HS-27A (cell line): ENCODE measurements around the gene TNFRSF6B.
A peak's percentile ranks its signal among the peaks of the same experiment; 100 is the strongest.

Experiments used
- DNase-seq: peaks from one replicate; pipeline ENCODE4 v3.0.0-alpha.2; 2012; ENCODE audit warnings: low read depth, missing footprints

TNFRSF6B gene

DNA sequence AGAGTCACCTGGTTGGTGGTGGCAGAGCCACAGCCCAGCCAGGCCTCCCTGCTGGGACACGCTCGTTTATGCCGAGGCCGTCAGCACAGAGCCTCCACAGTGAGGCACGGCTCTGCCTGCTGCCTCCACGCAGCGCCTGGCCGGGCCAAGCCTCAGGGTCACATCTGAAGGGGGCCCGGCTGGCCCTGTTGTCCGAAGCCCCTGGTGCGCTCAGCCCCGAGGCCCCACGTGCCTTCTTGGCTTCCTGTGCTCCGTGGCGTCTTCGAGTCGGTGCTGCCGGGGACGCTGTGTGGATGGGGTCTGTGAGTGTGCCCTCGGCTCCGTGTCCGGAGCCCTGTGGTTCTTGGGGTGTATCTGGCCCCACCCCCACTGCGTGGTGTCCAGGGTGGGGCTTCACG is 10.4 kb upstream of the TNFRSF6B start:
- DNase-seq: no peak

DNA sequence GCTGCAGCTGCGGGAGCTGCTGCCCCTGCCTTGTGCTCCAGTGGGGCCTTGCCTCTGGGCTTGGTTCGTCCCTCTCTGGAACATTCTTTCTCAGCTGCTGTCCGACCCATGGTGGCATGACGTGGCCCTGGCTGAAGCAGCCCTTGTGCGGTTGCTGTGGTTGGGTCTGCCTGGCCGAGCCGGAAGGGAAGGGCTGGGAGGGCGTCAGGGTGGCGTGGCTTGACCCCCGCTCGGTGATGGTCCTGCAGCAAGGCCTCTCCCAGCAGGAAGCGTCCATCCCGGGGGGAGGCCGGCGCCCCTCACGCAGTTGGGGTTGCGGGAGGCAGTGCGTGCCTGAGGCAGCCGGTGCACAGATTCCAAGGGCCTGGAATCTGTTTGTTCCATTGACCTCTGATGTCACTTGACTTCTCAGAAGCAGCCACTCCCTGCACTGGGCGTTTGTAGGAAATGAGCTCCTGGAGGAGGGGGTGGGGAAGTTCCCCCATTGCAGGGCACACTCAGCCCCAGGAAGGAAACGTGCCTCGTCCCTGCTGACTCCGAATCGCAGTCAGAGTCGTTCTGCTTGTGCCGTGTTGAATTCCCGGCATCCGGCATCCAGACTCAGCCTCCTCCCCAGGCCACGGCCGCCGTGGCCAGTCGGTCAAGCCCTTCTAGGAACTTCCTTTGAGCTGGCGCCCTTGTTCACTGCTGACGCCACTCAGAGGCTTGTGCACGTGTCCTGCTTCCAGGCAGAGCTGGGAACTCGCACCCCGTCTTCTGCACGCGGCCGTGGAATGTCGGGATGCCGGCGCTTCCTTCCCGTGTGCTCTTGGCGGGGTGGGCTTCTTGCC is 9.7 kb upstream of the TNFRSF6B start:
- peak; percentile 38 for DNase-seq

DNA sequence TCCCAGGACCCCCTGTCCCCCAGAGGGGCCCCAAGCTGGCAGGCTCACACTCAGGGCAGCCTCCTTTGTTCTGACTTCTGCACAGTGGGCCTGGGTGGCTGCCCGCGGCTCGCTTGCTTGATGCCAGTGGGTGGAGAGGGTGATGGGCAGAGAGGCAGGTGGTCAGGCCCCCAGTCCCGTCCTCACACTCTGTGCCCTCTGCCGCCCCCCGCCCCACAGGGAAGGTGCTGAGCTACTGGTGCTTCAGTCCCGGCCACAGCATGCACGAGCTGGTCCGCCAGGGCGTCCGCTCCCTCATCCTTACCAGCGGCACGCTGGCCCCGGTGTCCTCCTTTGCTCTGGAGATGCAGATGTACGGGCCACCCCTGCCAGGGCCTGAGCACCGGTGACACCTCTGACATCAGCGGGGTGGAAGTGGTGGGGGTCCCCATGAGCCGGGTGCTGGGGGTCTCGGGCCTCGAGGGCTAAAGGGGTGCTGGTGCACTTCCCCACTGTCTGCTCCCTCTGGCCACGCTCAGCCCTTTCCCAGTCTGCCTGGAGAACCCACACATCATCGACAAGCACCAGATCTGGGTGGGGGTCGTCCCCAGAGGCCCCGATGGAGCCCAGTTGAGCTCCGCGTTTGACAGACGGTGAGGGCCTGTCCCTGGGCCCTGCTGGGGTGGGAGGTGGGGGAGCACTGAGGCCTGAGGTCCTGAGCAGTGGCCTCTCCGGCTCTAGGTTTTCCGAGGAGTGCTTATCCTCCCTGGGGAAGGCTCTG is 8.9 kb upstream of the TNFRSF6B start:
- no peak for DNase-seq

DNA sequence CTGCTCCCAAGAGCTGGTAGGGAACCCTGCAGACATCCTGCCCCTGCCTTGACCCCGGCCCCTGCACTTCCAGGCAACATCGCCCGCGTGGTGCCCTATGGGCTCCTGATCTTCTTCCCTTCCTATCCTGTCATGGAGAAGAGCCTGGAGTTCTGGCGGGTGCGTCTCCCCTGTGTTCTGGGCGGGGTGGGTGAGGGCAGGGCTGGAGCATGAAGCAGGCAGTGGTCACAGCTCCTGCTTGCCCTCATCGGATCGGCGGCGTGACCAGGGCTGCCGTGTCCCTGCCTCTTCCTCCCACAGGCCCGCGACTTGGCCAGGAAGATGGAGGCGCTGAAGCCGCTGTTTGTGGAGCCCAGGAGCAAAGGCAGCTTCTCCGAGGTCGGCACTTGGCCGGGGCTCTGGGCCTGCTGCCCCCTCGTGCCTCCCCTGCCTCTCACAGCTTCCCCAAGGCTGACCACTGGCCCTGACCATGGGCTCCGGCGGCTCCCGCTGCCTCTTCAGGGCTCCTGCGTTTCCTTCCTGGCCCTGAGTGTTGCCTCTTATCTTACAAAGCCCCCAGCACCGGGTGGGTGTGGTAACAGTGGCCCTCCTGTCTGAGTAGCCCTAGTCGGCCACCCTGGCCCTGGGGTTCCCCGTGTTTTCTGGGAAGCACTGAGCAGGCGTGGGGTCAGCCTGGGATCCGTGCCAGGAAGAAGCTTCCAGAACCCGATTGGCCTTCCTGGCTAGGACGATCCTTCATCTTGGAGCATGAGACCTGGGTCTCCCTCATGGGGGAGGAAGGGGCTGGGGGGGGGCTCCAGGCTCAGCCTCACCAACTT is 8.0 kb upstream of the TNFRSF6B start:
- no peak for DNase-seq

DNA sequence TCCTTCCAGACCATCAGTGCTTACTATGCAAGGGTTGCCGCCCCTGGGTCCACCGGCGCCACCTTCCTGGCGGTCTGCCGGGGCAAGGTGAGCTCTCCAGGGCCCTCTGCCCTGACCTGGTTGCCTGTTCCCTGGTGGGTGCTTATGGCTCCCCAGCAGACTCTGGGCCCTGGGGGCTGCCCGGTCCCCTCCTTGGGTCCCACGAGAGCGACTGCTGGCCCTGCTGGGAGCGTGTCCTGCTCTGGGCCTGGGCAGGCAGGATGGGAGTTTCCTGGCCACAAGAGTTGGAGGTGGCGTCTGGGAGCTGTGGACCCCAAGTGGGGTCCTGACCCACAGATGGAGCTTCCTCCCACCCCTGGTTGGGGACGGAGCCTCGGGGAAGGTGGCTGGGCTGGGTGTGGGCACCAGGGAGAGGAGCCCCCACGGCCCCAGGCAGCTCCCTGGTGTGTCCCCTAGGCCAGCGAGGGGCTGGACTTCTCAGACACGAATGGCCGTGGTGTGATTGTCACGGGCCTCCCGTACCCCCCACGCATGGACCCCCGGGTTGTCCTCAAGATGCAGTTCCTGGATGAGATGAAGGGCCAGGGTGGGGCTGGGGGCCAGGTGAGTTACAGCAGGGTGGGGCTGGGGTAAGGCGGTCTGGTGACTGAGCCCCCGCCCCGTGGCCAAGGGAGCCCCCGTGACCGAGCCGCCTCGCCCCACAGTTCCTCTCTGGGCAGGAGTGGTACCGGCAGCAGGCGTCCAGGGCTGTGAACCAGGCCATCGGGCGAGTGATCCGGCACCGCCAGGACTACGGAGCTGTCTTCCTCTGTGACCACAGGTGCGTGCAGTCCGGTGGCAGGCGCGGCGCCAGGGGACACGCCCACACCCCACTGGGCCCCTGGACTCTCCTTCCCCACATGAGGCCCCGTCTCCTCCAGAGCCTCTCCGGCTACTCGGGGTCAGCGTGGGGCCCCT is 7.1 kb upstream of the TNFRSF6B start:
- DNase-seq: no peak

DNA sequence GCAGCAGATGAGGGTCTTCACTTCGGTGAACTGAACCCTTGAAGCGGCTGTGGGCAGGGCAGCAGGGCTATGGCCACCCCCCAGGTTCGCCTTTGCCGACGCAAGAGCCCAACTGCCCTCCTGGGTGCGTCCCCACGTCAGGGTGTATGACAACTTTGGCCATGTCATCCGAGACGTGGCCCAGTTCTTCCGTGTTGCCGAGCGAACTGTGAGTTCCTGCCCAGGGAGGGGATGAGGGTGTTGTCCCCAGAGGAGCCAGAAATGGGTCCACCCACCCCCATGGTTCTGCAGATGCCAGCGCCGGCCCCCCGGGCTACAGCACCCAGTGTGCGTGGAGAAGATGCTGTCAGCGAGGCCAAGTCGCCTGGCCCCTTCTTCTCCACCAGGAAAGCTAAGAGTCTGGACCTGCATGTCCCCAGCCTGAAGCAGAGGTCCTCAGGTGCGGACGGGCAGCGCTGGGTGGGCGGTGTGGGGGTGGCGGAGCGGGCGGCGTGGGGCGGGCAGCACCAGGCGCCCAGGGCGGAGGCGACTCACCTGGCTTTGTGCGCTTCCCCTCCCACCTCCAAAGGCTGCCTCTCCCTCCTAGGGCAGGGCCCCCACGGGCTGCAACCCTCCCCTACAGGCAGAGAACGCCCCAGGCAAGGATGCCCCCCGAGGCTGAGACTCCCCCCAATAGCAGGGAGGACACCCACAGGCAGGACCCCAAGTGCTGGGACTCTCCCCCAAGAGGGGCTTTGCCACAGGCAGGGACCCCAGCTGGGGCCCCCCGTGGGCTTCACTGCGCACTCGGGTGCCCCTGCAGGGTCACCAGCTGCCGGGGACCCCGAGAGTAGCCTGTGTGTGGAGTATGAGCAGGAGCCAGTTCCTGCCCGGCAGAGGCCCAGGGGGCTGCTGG is 6.2 kb upstream of the TNFRSF6B start:
- no peak for DNase-seq

DNA sequence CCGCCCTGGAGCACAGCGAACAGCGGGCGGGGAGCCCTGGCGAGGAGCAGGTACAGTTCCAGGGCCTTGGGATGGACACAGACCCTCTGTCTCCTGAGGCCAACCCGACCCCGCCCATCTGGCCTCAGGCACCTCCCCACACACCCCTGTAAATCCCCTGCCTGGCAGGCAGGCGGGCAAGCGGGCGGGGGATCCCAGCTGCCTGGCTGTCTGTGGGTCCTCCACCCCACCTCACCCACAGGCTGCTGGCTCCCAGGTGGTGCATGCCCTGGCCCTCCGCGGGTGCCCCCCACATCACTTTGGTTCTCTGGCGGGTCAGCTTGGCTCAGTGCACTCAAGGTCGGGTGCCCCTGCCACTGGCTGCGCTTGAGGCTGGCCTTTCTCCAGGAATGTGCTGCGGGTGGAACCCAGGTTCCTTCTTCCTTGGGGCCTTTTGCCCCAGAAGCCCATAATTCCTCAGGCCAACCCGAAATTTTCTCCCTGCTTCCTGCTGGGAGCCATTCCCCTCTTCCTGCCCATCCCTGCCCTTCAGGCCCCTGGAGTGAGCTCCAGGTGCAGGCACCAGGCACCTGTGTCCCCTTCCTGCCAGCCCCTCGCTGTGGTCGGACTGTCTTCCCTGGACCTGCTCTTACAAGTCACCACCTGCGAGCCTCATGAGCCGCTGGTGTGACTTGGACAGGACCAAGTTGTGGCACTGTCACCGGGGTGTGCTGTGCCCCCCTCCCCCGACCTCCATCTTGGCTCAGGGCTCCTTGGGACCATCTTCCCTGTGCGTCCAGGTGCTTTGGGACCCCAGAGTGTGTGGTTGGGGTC is 5.3 kb upstream of the TNFRSF6B start:
- no peak for DNase-seq

DNA sequence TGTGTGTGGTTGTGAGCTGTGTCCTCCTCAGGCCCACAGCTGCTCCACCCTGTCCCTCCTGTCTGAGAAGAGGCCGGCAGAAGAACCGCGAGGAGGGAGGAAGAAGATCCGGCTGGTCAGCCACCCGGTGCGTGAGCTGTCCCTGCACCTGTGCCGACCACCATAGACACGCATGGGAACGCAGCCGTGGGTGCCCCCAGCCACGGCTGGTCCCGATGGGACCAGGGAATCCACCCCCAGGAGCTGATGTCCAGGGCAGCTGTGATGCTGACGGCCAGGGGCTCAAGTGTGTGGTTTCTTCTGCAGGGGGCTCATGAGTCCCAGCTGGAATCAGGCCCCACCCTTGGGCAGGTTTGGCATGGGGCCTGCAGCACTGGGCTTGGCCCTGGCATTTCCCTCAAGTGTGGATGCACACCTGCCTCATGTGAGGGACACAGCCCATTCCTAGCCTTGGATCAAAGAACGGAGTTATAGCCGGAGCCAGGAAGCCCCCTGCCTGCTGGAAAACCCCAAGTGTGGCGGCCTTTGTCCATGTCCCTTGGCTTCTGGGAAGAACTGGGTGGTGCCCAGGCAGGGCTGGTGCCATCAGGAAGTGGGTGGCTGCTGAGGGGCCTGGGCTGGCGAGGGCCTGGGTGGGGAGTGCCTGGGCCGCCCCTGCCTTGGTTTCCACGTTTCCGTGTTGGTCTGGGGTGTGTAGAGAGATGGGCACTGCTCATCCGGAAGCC is 4.6 kb upstream of the TNFRSF6B start:
- DNase-seq: no peak

DNA sequence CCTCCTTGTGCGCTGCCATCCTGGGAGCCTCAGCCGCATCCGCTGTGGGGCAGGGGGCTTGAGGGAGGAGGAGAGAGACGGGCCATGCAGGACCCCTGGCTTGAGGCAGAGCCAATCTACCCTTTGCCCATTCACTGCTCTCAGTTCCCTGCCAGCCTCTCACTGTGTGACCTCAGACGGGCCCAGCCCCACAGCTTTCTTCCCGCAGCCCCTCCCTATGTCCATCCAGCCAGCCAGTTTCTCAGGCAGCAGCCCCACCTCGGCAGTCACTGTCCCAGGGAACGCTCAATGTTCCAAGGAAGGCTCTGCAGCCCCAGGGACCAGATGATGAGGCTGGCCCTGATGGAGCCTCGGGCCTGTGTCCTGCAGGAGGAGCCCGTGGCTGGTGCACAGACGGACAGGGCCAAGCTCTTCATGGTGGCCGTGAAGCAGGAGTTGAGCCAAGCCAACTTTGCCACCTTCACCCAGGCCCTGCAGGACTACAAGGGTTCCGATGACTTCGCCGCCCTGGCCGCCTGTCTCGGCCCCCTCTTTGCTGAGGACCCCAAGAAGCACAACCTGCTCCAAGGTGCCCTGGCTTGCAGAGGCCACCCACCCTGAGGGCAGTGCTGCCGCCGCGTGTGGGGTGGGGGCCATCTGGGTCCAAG is 3.9 kb upstream of the TNFRSF6B start:
- no peak for DNase-seq

DNA sequence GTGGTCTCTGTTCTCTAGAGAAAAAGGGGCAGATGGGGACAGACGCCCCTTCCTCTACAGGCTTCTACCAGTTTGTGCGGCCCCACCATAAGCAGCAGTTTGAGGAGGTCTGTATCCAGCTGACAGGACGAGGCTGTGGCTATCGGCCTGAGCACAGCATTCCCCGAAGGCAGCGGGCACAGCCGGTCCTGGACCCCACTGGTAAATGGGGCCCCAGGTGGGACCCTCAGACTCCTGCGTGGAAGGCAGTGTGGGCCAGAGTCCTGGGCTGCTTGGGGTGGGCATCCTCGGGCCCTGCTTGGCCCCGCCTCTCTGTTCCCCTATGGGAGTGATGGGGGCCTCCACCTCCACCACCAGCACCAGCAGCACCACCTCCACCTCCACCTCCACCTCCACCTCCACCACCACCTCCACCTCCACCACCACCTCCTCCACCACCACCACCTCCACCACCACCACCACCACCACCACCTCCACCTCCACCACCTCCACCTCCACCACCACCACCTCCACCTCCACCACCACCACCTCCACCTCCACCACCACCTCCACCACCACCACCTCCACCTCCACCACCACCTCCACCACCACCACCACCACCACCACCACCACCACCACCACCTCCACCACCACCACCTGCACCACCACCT is 3.2 kb upstream of the TNFRSF6B start:
- no peak for DNase-seq

DNA sequence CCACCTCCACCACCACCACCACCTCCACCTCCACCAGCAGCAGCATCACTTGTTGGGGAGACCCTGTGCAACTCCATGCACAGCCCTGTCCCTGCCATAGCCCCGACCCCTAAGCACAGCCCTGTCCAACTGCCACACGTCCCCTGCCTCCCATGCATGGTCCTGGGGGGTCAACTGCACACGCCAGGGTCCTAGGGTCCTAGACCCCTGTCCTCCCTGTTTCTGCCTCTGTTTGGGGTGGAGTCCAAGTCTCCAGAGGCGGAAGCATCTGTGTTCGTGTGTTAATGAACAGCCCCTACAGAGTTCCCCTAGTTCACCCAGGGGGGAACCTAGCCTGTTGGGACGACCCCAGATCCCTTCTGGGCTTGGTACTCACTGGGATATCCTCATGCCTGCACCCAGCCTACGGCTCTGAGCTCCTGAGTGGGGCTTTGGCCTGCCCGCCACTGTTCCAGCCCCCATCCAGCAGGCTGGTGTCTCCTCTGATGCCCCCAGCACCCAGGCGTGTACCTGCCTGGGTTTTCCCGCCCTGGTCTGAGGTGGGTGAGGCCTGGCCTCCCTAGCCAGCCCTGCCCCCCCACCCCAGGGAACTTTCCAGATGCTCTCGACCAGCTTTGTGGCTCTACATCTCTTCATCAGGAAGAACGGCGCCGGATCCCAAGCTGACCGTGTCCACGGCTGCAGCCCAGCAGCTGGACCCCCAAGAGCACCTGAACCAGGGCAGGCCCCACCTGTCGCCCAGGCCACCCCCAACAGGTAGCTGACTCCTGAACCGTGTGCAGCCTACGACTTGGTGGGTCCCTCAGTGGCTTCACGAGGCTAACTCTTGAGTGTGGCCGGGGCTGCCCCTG is 2.5 kb upstream of the TNFRSF6B start:
- DNase-seq: no peak

DNA sequence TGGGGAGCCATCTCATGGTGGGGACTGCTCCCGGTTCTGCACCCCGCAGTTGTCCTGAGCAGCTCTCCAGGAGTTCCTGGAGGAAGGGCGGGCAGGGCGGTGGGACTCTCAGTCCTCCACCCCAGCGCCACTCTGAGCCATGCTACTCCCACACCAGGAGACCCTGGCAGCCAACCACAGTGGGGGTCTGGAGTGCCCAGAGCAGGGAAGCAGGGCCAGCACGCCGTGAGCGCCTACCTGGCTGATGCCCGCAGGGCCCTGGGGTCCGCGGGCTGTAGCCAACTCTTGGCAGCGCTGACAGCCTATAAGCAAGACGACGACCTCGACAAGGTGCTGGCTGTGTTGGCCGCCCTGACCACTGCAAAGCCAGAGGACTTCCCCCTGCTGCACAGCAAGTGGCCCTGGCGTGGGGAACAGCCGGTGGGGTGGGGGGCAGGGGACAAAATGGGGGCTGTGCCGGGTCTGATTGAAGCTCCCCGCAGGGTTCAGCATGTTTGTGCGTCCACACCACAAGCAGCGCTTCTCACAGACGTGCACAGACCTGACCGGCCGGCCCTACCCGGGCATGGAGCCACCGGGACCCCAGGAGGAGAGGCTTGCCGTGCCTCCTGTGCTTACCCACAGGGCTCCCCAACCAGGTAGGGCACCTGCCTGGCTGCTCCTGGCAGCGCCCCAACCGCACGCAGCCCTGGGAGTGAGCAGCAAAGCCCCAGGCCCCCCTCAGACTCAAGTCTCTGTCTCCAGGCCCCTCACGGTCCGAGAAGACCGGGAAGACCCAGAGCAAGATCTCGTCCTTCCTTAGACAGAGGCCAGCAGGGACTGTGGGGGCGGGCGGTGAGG is 1.6 kb upstream of the TNFRSF6B start:
- DNase-seq: no peak

DNA sequence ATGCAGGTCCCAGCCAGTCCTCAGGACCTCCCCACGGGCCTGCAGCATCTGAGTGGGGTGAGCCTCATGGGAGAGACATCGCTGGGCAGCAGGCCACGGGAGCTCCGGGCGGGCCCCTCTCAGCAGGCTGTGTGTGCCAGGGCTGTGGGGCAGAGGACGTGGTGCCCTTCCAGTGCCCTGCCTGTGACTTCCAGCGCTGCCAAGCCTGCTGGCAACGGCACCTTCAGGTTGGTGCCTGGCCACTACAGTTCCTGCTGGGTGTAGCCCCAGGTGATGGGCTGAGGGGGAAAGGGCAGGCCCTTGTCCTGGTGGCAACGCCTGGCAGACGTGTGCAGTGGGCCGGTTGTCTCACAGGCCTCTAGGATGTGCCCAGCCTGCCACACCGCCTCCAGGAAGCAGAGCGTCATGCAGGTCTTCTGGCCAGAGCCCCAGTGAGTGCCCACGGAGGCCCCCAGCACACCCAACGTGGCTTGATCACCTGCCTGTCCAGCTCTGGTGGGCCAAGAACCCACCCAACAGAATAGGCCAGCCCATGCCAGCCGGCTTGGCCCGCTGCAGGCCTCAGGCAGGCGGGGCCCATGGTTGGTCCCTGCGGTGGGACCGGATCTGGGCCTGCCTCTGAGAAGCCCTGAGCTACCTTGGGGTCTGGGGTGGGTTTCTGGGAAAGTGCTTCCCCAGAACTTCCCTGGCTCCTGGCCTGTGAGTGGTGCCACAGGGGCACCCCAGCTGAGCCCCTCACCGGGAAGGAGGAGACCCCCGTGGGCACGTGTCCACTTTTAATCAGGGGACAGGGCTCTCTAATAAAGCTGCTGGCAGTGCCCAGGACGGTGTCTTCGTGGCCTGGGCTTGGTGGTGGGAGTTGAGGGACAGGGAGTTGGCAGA is 787 bp upstream of the TNFRSF6B start:
- DNase-seq: no peak

DNA sequence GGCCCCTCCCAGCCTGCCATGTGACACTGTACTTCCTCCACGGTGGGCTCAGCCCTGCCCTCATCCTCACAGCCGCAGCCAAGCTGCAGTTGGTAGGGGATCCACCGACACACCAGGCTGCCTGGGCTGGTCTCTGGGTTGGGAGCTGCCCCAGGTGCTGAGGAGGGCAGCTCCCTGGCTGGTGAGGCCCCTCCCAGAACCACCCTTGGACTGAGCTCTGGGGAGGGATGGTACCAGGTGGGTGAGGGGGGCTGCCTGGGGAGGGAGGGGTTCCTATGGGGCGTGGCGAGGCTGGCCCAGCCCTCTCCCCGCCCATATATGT is 185 bp upstream of the TNFRSF6B start:
- no peak for DNase-seq

DNA sequence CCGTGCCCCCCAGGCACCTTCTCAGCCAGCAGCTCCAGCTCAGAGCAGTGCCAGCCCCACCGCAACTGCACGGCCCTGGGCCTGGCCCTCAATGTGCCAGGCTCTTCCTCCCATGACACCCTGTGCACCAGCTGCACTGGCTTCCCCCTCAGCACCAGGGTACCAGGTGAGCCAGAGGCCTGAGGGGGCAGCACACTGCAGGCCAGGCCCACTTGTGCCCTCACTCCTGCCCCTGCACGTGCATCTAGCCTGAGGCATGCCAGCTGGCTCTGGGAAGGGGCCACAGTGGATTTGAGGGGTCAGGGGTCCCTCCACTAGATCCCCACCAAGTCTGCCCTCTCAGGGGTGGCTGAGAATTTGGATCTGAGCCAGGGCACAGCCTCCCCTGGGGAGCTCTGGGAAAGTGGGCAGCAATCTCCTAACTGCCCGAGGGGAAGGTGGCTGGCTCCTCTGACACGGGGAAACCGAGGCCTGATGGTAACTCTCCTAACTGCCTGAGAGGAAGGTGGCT is 960 bp downstream of the TNFRSF6B start:
- DNase-seq: no peak
